ENCODE results near the gene CACNA2D3. TPM values are rescaled to one million over a fixed set of nuclear protein-coding genes. Genes with fewer than 3 reads are reported as not detected.

CACNA2D3 gene
- polyA plus RNA-seq, 2 of the 4 experiments (the other 2 are of a cell fraction): 0.04 to 0.05 TPM

DNA sequence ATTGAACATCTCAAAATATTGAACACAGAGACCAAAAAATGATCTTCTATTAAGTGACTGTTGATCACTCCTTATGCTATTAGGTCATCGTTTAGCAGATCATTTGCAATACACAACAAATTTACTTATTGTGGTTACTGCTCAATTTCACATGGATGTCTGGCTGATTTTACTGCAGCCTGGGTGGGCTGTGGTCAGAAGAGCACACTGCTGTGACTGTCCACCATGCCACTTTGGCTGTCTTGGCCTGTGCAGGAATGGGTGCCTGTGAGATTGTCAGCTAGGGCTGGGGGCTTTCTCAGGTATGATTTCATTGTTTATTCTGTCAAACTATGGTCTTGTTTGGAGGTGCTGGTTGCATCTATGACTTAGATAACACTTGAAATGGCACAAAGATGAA is 885.6 kb downstream of the CACNA2D3 start:
- no peak overlapping the region for H3K27ac ChIP-seq
- 25% methylated on average over 1 of the region's 1 CpG for WGBS (ENCODE audit: missing lambda C conversion rate)
- no peaks in the 10 kb centered on the region for H3K9me3 ChIP-seq
- DNase-seq (ENCODE audit: low read depth in 1 of 2, low spot score in 1 of 2) (no peak), FAIRE-seq (no peak), ATAC-seq (no peak)
- no peak overlapping the region for H3K4me3 ChIP-seq
- CTCF ChIA-PET: no interaction called here
- no peak for TF ChIP-seq EHMT2 (IDR thresholded peaks at IDR 0.05; ENCODE audit: low read depth)
- TF ChIP-seq, protein P1, sequence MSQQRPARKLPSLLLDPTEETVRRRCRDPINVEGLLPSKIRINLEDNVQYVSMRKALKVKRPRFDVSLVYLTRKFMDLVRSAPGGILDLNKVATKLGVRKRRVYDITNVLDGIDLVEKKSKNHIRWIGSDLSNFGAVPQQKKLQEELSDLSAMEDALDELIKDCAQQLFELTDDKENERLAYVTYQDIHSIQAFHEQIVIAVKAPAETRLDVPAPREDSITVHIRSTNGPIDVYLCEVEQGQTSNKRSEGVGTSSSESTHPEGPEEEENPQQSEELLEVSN (IDR thresholded peaks at IDR 0.05; ENCODE audit: borderline replicate concordance, low read depth): no peak
- no peak for TF ChIP-seq HOXA7 (CRISPR knock-in tag; IDR thresholded peaks at IDR 0.05)
- TF ChIP-seq CBX2 (IDR thresholded peaks at IDR 0.05; ENCODE audit: borderline replicate concordance, low read depth): no peak
- no peaks in the 10 kb centered on the region for H3K4me1 ChIP-seq
- POLR2A ChIA-PET: no interaction called here
- no peak overlapping the region for H3K4me2 ChIP-seq

DNA sequence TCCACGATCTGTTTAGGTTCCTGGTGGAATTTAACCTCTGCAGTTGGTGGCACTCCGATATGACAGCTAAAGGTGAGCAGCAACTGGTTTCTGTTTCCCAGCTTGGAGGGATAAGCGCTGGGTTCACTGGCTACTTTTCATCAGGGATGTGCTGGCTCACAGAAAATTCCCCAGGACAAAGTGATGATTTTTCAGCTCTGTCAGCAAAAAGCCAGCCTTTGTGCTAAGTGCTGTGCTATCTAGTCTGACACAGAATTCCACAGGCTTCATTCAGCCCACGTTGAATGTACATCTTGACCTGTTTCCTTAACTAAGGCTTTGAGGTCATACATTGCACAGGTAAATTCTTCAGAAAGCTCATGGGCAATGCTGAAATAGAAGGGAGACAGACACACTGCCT is 887.0 kb downstream of the CACNA2D3 start:
- Histone ChIP-seq H3K9me3 (no peaks in the 10 kb centered on the region), H3K4me2 (no peak overlapping the region), H3K4me3 (no peak overlapping the region), H3K27ac (no peak overlapping the region), H3K4me1 (no peaks in the 10 kb centered on the region)
- POLR2A ChIA-PET: no interaction called here
- no peak for ATAC-seq
- WGBS (ENCODE audit: missing lambda C conversion rate): 5% methylated on average over 3 of the region's 4 CpGs
- CTCF ChIA-PET: no interaction called here
- TF ChIP-seq MAFK (IDR thresholded peaks at IDR 0.05; ENCODE audit: partially characterized antibody) (peak; percentile 72), EHF (CRISPR knock-in tag; IDR thresholded peaks at IDR 0.05) (no peak)
- FAIRE-seq: no peak
- no peak for DNase-seq (ENCODE audit: low read depth in 1 of 2, low spot score in 1 of 2)

DNA sequence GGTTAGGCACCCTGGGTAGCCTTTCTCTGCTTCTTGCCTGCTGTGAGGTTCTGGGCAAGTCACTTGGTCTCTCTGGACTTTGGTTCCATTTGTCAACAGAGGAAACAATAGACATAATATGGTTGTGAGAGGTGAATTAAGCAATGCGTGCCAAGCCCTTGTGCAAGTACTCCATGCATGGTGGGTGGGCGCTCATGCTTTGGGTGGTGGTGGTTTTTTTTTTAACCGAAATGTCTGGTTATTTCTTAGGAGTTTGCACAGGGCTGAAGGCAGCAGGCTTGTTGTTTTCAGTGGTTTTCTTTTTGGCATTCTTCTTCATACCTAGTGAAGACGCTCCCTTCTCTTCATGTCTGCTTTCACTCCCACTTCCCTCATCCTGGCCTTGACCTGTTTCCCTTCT is 889.7 kb downstream of the CACNA2D3 start:
- DNase-seq (ENCODE audit: low read depth in 1 of 2, low spot score in 1 of 2): no peak
- H3K4me1 ChIP-seq: no peaks in the 10 kb centered on the region
- ChIA-PET POLR2A (no interaction called here), CTCF (no interaction called here)
- ATAC-seq: no peak
- H3K9me3 ChIP-seq: no peaks in the 10 kb centered on the region
- H3K4me2 ChIP-seq: no peak overlapping the region
- FAIRE-seq: no peak
- H3K4me3 ChIP-seq: no peak overlapping the region
- TF ChIP-seq, protein P2, sequence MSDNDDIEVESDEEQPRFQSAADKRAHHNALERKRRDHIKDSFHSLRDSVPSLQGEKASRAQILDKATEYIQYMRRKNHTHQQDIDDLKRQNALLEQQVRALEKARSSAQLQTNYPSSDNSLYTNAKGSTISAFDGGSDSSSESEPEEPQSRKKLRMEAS (IDR thresholded peaks at IDR 0.05): no peak
- TF ChIP-seq CHD4 (IDR thresholded peaks at IDR 0.05; ENCODE audit: borderline replicate concordance) (no peak), MAZ (IDR thresholded peaks at IDR 0.05; ENCODE audit: borderline replicate concordance, low read depth, low read length) (no peak), POLR2AphosphoS2 (conservative IDR thresholded peaks at IDR 0.05; ENCODE audit: low read length) (no peak), NPAS2 (CRISPR knock-in tag; IDR thresholded peaks at IDR 0.05; ENCODE audit: borderline replicate concordance) (no peak), ZSCAN20 (CRISPR knock-in tag; IDR thresholded peaks at IDR 0.05) (no peak), FOSB (CRISPR knock-in tag; IDR thresholded peaks at IDR 0.05) (no peak), RARB (CRISPR knock-in tag; IDR thresholded peaks at IDR 0.05) (no peak), TFCP2L1 (CRISPR knock-in tag; IDR thresholded peaks at IDR 0.05) (no peak), GATA3 (IDR thresholded peaks at IDR 0.05; ENCODE audit: borderline replicate concordance) (no peak), HDAC2 (IDR thresholded peaks at IDR 0.05) (no peak), CBX2 (IDR thresholded peaks at IDR 0.05; ENCODE audit: borderline replicate concordance, low read depth) (no peak), EP300 (IDR thresholded peaks at IDR 0.05) (no peak), RNF2 (IDR thresholded peaks at IDR 0.05; ENCODE audit: borderline replicate concordance, low read depth) (no peak), HOXA7 (CRISPR knock-in tag; IDR thresholded peaks at IDR 0.05) (no peak), BHLHE40 (IDR thresholded peaks at IDR 0.05; ENCODE audit: low read depth, low read length) (no peak), CBX8 (IDR thresholded peaks at IDR 0.05) (no peak), NFE2L2 (conservative IDR thresholded peaks at IDR 0.05; ENCODE audit: low read length) (no peak)
- TF ChIP-seq, protein P1 (IDR thresholded peaks at IDR 0.05; ENCODE audit: borderline replicate concordance, low read depth): no peak
- TF ChIP-seq, protein P3, sequence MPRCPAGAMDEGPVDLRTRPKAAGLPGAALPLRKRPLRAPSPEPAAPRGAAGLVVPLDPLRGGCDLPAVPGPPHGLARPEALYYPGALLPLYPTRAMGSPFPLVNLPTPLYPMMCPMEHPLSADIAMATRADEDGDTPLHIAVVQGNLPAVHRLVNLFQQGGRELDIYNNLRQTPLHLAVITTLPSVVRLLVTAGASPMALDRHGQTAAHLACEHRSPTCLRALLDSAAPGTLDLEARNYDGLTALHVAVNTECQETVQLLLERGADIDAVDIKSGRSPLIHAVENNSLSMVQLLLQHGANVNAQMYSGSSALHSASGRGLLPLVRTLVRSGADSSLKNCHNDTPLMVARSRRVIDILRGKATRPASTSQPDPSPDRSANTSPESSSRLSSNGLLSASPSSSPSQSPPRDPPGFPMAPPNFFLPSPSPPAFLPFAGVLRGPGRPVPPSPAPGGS (IDR thresholded peaks at IDR 0.05): no peak
- WGBS (ENCODE audit: missing lambda C conversion rate): 21% methylated on average over 4 of the region's 4 CpGs
- H3K27ac ChIP-seq: no peak overlapping the region

Measured in A549 (cell line).